Cardiac atrium fibroblast (primary cell): ENCODE data around the gene PRLH. TPM values are rescaled to one million over a fixed set of nuclear protein-coding genes. Genes with fewer than 3 reads are reported as not detected.

Source experiments
- total RNA-seq: library from RNA; depleted of rRNA; stranded (reverse); fragments of >200 nt; gene quantifications from 2 replicates; pipeline ENCODE4 v1.2.3, GENCODE V29; 2015

PRLH gene, protein sequence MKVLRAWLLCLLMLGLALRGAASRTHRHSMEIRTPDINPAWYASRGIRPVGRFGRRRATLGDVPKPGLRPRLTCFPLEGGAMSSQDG
- total RNA-seq, result not detected in 2 replicates

DNA sequence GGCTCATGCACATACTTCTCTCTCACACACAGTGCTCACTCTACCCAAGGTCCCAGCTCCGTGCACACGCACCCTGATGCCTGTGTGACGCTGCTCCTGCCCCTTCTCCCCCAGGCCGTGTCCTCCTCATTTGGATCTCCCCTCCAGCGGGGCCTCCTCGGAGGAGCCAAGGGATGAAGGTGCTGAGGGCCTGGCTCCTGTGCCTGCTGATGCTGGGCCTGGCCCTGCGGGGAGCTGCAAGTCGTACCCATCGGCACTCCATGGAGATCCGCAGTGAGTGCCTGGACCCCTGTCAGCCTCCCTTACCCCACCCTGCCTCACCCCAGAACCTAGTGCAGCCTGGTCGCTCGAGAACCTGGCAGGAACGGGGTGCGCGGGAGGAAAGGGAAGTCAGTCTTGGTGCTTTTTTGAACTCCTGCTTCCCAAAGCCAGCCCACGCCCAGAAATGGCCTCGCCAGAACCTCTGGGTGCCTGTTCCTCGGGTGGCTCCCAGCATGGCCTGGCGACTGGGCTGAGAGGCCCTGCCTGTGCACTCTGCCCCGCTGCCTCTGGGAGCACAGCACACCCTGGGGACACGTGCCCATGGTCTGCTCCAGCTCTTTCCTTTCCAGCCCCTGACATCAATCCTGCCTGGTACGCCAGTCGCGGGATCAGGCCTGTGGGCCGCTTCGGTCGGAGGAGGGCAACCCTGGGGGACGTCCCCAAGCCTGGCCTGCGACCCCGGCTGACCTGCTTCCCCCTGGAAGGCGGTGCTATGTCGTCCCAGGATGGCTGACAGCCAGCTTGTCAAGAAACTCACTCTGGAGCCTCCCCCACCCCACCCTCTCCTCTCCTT is at the start of gene PRLH:
TSS of gene PRLH (plus strand) at position 174 of the 835 bp plus-strand sequence. CDS start at position 174, 0 bp downstream.

DNA sequence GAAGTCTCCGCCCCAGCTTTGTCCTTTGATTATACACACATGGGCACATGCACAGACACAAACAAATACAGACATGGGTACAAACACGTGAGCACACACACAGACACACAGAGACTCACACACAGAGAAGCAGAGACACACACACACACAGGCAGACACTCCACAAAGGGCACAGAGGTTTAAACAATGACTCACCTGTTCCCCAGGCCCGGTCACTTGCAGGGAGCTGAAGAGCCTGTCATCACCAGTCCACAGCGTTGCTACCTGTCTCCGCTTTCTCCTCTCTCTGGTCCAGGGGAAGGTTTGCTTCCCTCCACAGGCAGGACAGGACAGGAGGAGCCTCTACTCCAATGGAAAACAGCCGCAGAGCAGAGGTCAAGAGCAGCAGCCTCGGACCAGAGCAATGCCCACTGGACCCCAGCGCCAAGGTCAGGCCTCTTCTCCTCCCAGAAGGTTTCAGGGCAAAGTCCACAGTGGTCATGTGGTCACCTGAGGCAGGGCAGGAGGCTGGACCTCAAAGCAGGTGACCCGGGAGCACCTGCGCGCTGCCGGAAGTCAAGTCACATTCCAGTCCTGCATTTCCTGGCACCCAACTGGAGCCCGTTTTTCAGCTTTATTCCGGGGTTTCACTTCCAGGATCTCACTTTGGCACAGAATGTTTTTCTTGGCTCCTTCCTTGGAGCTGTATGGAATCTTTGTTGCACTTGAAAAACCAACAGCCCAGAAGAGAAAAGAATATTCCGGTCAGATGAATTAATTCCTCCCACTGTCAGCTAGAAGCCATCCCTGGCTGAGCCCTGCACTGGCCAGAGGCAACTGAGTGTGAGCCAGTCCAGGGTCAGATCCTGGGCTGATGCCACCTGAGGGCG is 24.1 kb downstream of the PRLH start, which contains the start of gene RAB17:
TSS of gene RAB17 (minus strand) at position 463 of the 869 bp plus-strand sequence. CDS start 4,580 bp downstream, outside the sequence.

Other genes starting within 250 kb of the PRLH start
- 1,547 and 1,558 TPM in 2 replicates for gene COL6A3, start 152.4 kb upstream of the PRLH start, total RNA-seq
- 6.3 and 9.9 TPM in 2 replicates for gene MLPH, start 79.3 kb upstream of the PRLH start, total RNA-seq
- 0.81 and 1.4 TPM in 2 replicates for gene RAB17, start 24.2 kb downstream of the PRLH start, total RNA-seq
- gene LRRFIP1, start 61.0 kb downstream of the PRLH start, total RNA-seq, result 32.0 and 42.6 TPM in 2 replicates
- gene RBM44, start 232.2 kb downstream of the PRLH start, total RNA-seq, result 0.18 TPM in 1 of 2 replicates, not detected in the other